DMS53 treated with DMSO at 0.1 percent for 48 hours (cell line): ENCODE data around the gene ZNF37A.
"Not testable (repeated sequence)": the region's sequence is repeated elsewhere in the genome, so short reads cannot be mapped to it uniquely, and the experiment has no call there.

Source experiments
- DNase-seq: peaks from one replicate; lab custom pipeline; 2025; ENCODE audit not compliant: unreplicated experiment; lab: John Stamatoyannopoulos, UW

ZNF37A gene

GRCh38 chr10:38147686-38148085 is 53.5 kb downstream of the ZNF37A start:
- no peak for DNase-seq

GRCh38 chr10:38150891-38151463 is 56.8 kb downstream of the ZNF37A start:
- DNase-seq: not testable (repeated sequence)

- no peak for DNase-seq
Measured at GRCh38 chr10:38156416-38157269, 62.5 kb downstream of the ZNF37A start.

GRCh38 chr10:38157270-38157685 is 63.1 kb downstream of the ZNF37A start:
- no peak for DNase-seq

GRCh38 chr10:38159004-38159403 is 64.9 kb downstream of the ZNF37A start:
- DNase-seq: no peak

GRCh38 chr10:38163617-38164016 is 69.5 kb downstream of the ZNF37A start:
- DNase-seq: no peak

GRCh38 chr10:38174336-38174735 is 80.2 kb downstream of the ZNF37A start:
- no peak for DNase-seq

- DNase-seq: no peak
Measured at GRCh38 chr10:38184477-38184876, 90.3 kb downstream of the ZNF37A start.
